ENCODE results near the gene PPP1R11. TPM values are rescaled to one million over a fixed set of nuclear protein-coding genes. Genes with fewer than 3 reads are reported as not detected.
A peak's percentile ranks its signal among the peaks of the same experiment; 100 is the strongest.

The PPP1R11 gene
- total and polyA plus RNA-seq, 9 of the 15 experiments (the other 6 are each of a cell fraction or from before 2014, with no cell fraction given) = 17.8 to 94.8 (median 44.6) TPM

DNA sequence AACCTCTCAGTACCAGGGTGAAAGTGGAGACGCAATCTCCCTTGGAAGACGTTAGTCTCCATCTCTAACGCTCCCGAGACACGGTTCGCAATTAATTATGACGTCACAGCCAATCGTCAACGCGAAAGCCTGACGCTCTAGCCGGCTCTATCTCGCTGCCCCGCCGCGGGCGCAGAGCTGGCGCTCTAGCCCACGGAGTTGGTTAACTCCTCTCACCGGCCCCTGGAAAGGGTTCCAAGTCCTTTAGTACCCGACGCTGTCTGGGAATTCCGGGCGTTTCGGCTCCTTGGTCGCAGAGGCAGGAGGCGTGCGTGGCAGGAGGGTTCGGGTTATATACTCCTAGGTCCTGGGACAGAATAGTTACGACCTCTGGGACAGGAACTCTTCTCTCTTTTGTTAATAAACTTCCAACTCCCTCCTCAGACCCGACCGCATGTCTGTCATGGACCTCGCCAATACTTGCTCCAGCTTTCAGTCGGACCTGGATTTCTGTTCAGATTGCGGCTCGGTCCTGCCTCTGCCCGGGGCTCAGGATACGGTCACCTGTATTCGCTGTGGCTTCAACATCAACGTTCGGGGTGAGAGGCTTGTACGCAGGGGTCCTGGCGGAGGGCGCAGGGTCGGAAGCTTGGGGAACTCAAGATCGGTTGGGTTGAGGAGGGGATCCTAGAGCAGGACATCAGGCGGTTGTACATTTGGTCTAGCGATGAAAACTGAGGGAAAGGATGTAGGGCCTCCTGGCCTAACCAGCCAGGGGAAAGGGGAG, 5.7 kb upstream of the PPP1R11 start, which contains the start of gene POLR1H (continued):
- TF ChIP-seq, protein P1, sequence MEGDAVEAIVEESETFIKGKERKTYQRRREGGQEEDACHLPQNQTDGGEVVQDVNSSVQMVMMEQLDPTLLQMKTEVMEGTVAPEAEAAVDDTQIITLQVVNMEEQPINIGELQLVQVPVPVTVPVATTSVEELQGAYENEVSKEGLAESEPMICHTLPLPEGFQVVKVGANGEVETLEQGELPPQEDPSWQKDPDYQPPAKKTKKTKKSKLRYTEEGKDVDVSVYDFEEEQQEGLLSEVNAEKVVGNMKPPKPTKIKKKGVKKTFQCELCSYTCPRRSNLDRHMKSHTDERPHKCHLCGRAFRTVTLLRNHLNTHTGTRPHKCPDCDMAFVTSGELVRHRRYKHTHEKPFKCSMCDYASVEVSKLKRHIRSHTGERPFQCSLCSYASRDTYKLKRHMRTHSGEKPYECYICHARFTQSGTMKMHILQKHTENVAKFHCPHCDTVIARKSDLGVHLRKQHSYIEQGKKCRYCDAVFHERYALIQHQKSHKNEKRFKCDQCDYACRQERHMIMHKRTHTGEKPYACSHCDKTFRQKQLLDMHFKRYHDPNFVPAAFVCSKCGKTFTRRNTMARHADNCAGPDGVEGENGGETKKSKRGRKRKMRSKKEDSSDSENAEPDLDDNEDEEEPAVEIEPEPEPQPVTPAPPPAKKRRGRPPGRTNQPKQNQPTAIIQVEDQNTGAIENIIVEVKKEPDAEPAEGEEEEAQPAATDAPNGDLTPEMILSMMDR (IDR thresholded peaks at IDR 0.05 in 2 of 3, conservative IDR thresholded peaks at IDR 0.05 in 1 of 3; ENCODE audit: insufficient read depth in 2 of 3, low read depth in 1 of 3, low read length in 3 of 3) = peak in 1 of 3 experiments; percentile 10; a peak in 1 of 6 replicates
- peak; percentile 69 for TF ChIP-seq NEUROD1 (IDR thresholded peaks at IDR 0.05; ENCODE audit: borderline replicate concordance, low read depth, low read length, partially characterized antibody)
- 0 out of 2 replicates have a peak, but pooled peaks have one; percentile 42 for TF ChIP-seq CREB5 (CRISPR knock-in tag; IDR thresholded peaks at IDR 0.05)
- TF ChIP-seq BRCA1 (IDR thresholded peaks at IDR 0.05) = no peak
- no peak for TF ChIP-seq BRCA1 (CRISPR knock-in tag; IDR thresholded peaks at IDR 0.05)
- TF ChIP-seq, protein P2, sequence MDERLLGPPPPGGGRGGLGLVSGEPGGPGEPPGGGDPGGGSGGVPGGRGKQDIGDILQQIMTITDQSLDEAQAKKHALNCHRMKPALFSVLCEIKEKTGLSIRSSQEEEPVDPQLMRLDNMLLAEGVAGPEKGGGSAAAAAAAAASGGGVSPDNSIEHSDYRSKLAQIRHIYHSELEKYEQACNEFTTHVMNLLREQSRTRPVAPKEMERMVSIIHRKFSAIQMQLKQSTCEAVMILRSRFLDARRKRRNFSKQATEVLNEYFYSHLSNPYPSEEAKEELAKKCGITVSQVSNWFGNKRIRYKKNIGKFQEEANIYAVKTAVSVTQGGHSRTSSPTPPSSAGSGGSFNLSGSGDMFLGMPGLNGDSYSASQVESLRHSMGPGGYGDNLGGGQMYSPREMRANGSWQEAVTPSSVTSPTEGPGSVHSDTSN (CRISPR knock-in tag; IDR thresholded peaks at IDR 0.05; ENCODE audit: low read depth) = no peak
- TF ChIP-seq, protein P2 (tag; conservative IDR thresholded peaks at IDR 0.05; ENCODE audit: low read depth) = 0 out of 2 replicates have a peak, but pooled peaks have one; percentile 33
- no peak for TF ChIP-seq ZNF699 (CRISPR knock-in tag; IDR thresholded peaks at IDR 0.05; ENCODE audit: insufficient replicate concordance)
- TF ChIP-seq, protein P3, sequence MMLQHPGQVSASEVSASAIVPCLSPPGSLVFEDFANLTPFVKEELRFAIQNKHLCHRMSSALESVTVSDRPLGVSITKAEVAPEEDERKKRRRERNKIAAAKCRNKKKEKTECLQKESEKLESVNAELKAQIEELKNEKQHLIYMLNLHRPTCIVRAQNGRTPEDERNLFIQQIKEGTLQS (IDR thresholded peaks at IDR 0.05) = peak; percentile 99
- TF ChIP-seq, protein P3 (CRISPR knock-in tag; conservative IDR thresholded peaks at IDR 0.05) = peak; percentile 44; the same call in 1 of the 2 replicates
- no peak for TF ChIP-seq THRB (CRISPR knock-in tag; conservative IDR thresholded peaks at IDR 0.05)
- TF ChIP-seq NFRKB (IDR thresholded peaks at IDR 0.05; ENCODE audit: low read depth) = peak; percentile 87
- 0 out of 2 replicates have a peak, but pooled peaks have one; percentile 55 for TF ChIP-seq MEF2D (tag; conservative IDR thresholded peaks at IDR 0.05; ENCODE audit: low read depth)
- TF ChIP-seq, protein P4, sequence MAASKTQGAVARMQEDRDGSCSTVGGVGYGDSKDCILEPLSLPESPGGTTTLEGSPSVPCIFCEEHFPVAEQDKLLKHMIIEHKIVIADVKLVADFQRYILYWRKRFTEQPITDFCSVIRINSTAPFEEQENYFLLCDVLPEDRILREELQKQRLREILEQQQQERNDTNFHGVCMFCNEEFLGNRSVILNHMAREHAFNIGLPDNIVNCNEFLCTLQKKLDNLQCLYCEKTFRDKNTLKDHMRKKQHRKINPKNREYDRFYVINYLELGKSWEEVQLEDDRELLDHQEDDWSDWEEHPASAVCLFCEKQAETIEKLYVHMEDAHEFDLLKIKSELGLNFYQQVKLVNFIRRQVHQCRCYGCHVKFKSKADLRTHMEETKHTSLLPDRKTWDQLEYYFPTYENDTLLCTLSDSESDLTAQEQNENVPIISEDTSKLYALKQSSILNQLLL (CRISPR knock-in tag; IDR thresholded peaks at IDR 0.05; ENCODE audit: borderline replicate concordance) = no peak
- TF ChIP-seq ESRRA (IDR thresholded peaks at IDR 0.05; ENCODE audit: borderline replicate concordance, low read depth) = no peak; the same call in 1 of the 2 replicates
- peak; percentile 87; the same call in 1 of the 2 replicates for TF ChIP-seq FOXK1 (CRISPR knock-in tag; IDR thresholded peaks at IDR 0.05; ENCODE audit: borderline replicate concordance)
